Measurements from ENCODE around the gene ROPN1B. TPM values are rescaled to one million over a fixed set of nuclear protein-coding genes. Genes with fewer than 3 reads are reported as not detected.

ROPN1B gene
- total RNA-seq: 3.2 TPM

GRCh38 chr3:125968701-125969592, at the start of gene ROPN1B:
ROPN1B (plus strand) TSS chr3:125969178; CDS start chr3:125972055, 2,877 bp downstream.

Small RNA genes lying within 50 kb of the gene (small RNA-seq; reads per million reads assigned to genes)
- not detected for gene AC092903.1

Other genes with a start within 250 kb of the ROPN1B start
- gene SLC41A3, start 114.9 kb downstream of the ROPN1B start, total RNA-seq: 63.2 TPM
- gene ALDH1L1, start 211.4 kb downstream of the ROPN1B start, total RNA-seq: 8.5 TPM

Data from diencephalon (tissue), 1 donor.